Measurements from ENCODE around the gene RNF212. TPM values are rescaled to one million over a fixed set of nuclear protein-coding genes. Genes with fewer than 3 reads are reported as not detected.

RNF212 gene
- total RNA-seq, 6 donors from 2014 or later, result 2.7 to 14.7 (median 5.3) TPM

- WGBS, 2 donors, result 80 to 82% methylated on average over 4 of the region's 4 CpGs
- no peak overlapping the region for H3K27ac ChIP-seq
- ATAC-seq (ENCODE audit: low FRiP score in 2 of 2), result no peak
- no peaks in the 10 kb centered on the region for H3K36me3 ChIP-seq
- no peak overlapping the region for H3K4me3 ChIP-seq
- no peaks in the 10 kb centered on the region for H3K9me3 ChIP-seq
- no peaks in the 10 kb centered on the region for H3K27me3 ChIP-seq
- no peaks in the 10 kb centered on the region for H3K4me1 ChIP-seq
- TF ChIP-seq EP300 (IDR thresholded peaks at IDR 0.05), result no peak
- no peak for TF ChIP-seq CTCF (IDR thresholded peaks at IDR 0.05)
- TF ChIP-seq POLR2A (IDR thresholded peaks at IDR 0.05), result no peak
- TF ChIP-seq POLR2AphosphoS5 (IDR thresholded peaks at IDR 0.05), result no peak
- DNase-seq, result no peak
Measured at GRCh38 chr4:1124818-1125217, 11.5 kb upstream of the RNF212 start.

GRCh38 chr4:1122505-1122904, 9.1 kb upstream of the RNF212 start:
- H3K4me3 ChIP-seq, result no peak overlapping the region
- H3K36me3 ChIP-seq, result no peaks in the 10 kb centered on the region
- no peak for DNase-seq
- no peaks in the 10 kb centered on the region for H3K9me3 ChIP-seq
- no peak overlapping the region for H3K27ac ChIP-seq
- no peaks in the 10 kb centered on the region for H3K27me3 ChIP-seq
- WGBS, 2 donors, result 85 to 87% methylated on average over 3 of the region's 3 CpGs
- no peaks in the 10 kb centered on the region for H3K4me1 ChIP-seq
- no peak for TF ChIP-seq EP300 (IDR thresholded peaks at IDR 0.05)
- TF ChIP-seq CTCF (IDR thresholded peaks at IDR 0.05), result no peak
- no peak for TF ChIP-seq POLR2AphosphoS5 (IDR thresholded peaks at IDR 0.05)
- TF ChIP-seq POLR2A (IDR thresholded peaks at IDR 0.05), result no peak
- peak in 1 of 2 donors; percentile 81 for ATAC-seq (ENCODE audit: low FRiP score in 2 of 2)

GRCh38 chr4:1116838-1117237, 3.5 kb upstream of the RNF212 start:
- WGBS, 2 donors, result 50 to 56% methylated on average over 1 of the region's 1 CpG
- Histone ChIP-seq H3K4me1 (peaks cover 0 to 6% (median 2%) of the 10 kb centered on the region in 4 donors), H3K9me3 (no peaks in the 10 kb centered on the region), H3K27me3 (no peaks in the 10 kb centered on the region), H3K27ac (no peak overlapping the region), H3K4me3 (no peak overlapping the region), H3K36me3 (no peaks in the 10 kb centered on the region)
- TF ChIP-seq POLR2A (IDR thresholded peaks at IDR 0.05) (no peak), CTCF (IDR thresholded peaks at IDR 0.05) (no peak), EP300 (IDR thresholded peaks at IDR 0.05) (no peak)
- DNase-seq, result no peak
- no peak for ATAC-seq (ENCODE audit: low FRiP score in 2 of 2)

GRCh38 chr4:1115528-1116293, 2.3 kb upstream of the RNF212 start:
- Histone ChIP-seq H3K36me3 (no peaks in the 10 kb centered on the region), H3K27ac (no peak overlapping the region), H3K4me3 (no peak overlapping the region), H3K27me3 (no peaks in the 10 kb centered on the region), H3K9me3 (no peaks in the 10 kb centered on the region), H3K4me1 (peaks cover 0 to 6% (median 2%) of the 10 kb centered on the region in 4 donors)
- peak in 1 of 2 donors; percentile 50 for DNase-seq
- 69 to 73% methylated on average over 8 of the region's 8 CpGs for WGBS, 2 donors
- TF ChIP-seq CTCF (IDR thresholded peaks at IDR 0.05), result no peak
- no peak for TF ChIP-seq POLR2A (IDR thresholded peaks at IDR 0.05)
- no peak for TF ChIP-seq POLR2AphosphoS5 (IDR thresholded peaks at IDR 0.05)
- ATAC-seq (ENCODE audit: low FRiP score in 2 of 2), result no peak

GRCh38 chr4:1112821-1113182, 562 bp downstream of the RNF212 start:
- no peak for ATAC-seq (ENCODE audit: low FRiP score in 2 of 2)
- peak overlapping the region in 1 of 4 donors; percentile 52 for H3K4me3 ChIP-seq

More at GRCh38 chr4:1112821-1113182, 562 bp downstream of the RNF212 start:
- no peak overlapping the region for H3K27ac ChIP-seq
- H3K4me1 ChIP-seq, result peaks cover 0 to 6% (median 2%) of the 10 kb centered on the region in 4 donors
- H3K9me3 ChIP-seq, result no peaks in the 10 kb centered on the region
- TF ChIP-seq POLR2A (IDR thresholded peaks at IDR 0.05) (no peak), EP300 (IDR thresholded peaks at IDR 0.05) (no peak), CTCF (IDR thresholded peaks at IDR 0.05) (no peak), POLR2AphosphoS5 (IDR thresholded peaks at IDR 0.05) (no peak)
- peak in 1 of 2 donors; percentile 40 for DNase-seq
- H3K27me3 ChIP-seq, result no peaks in the 10 kb centered on the region
- no peaks in the 10 kb centered on the region for H3K36me3 ChIP-seq
- WGBS, 2 donors, result no CpG with 5 or more reads among the region's 24 CpGs

Data from upper lobe of left lung (tissue), 6 donors.